Left ventricle myocardium superior (tissue), 1 donor: Measurements from ENCODE around the gene BFSP2. TPM values are rescaled to one million over a fixed set of nuclear protein-coding genes. Genes with fewer than 3 reads are reported as not detected.

ENCODE experiments used
- ATAC-seq: fragments of 200-7000 bp; cut with Tn5 transposase; one replicate; pipeline ENCODE4 v1.9.1; 2020; ENCODE audit warnings: mild to moderate bottlenecking, moderate library complexity
- DNase-seq: peaks from one replicate; pipeline ENCODE4 v3.0.0-alpha.2; 2020
- intact Hi-C: fragments of 100-400 bp; cut with micrococcal nuclease; formaldehyde crosslinking; loops from one replicate; pipeline ENCODE4 v1.11.0; 2022
- total RNA-seq: library from RNA; stranded (reverse); fragmentation: NEBNext Ultra II Directional; extraction: Animal tissue kit (Norgen Biotek cat#: 25700); gene quantifications from one replicate; pipeline ENCODE4 v1.2.1, GENCODE V29; 2021
- donor health status: DM: no; HTN: yes; CAD: no; lungs with severe emphysema.

BFSP2 gene
- total RNA-seq, 1 donor from 2014 or later = not detected

GRCh38 chr3:133380481-133381225, 19.2 kb upstream of the BFSP2 start:
- ATAC-seq (no peak), DNase-seq (no peak)
- intact Hi-C loops = no loop called here

GRCh38 chr3:133381346-133382109, 18.3 kb upstream of the BFSP2 start:
- intact Hi-C loops = no loop called here
- ATAC-seq = no peak
- DNase-seq = no peak

- no peak for DNase-seq
- intact Hi-C loops = no loop called here
- no peak for ATAC-seq
Measured at GRCh38 chr3:133383175-133383574, 16.7 kb upstream of the BFSP2 start.

- intact Hi-C loops = no loop called here
- no peak for ATAC-seq
- DNase-seq = no peak
Measured at GRCh38 chr3:133383741-133384140, 16.1 kb upstream of the BFSP2 start.

- DNase-seq = peak; percentile 68
- peak; percentile 92 for ATAC-seq
- intact Hi-C loops = no loop called here
Measured at GRCh38 chr3:133384331-133385027, 15.4 kb upstream of the BFSP2 start.

GRCh38 chr3:133386876-133387275, 13.0 kb upstream of the BFSP2 start:
- intact Hi-C loops = no loop called here

GRCh38 chr3:133387341-133387740, 12.5 kb upstream of the BFSP2 start:
- no peak for ATAC-seq
- no peak for DNase-seq
- intact Hi-C loops = no loop called here

More at GRCh38 chr3:133386876-133387275, 13.0 kb upstream of the BFSP2 start:
- DNase-seq (no peak), ATAC-seq (no peak)

- DNase-seq (no peak), ATAC-seq (no peak)
- intact Hi-C loops = no loop called here
Measured at GRCh38 chr3:133388696-133389395, 11.0 kb upstream of the BFSP2 start.

- DNase-seq = no peak
- no peak for ATAC-seq
- intact Hi-C loops = no loop called here
Measured at GRCh38 chr3:133390715-133391114, 9.1 kb upstream of the BFSP2 start.

- peak; percentile 81 for ATAC-seq
- intact Hi-C loops = no loop called here
- DNase-seq = no peak
Measured at GRCh38 chr3:133393204-133393603, 6.7 kb upstream of the BFSP2 start.

GRCh38 chr3:133393691-133394474, 6.0 kb upstream of the BFSP2 start:
- DNase-seq (peak; percentile 64), ATAC-seq (peak; percentile 90)
- intact Hi-C loops = no loop called here

- no peak for ATAC-seq
- intact Hi-C loops = no loop called here
- no peak for DNase-seq
Measured at GRCh38 chr3:133394561-133395311, 5.1 kb upstream of the BFSP2 start.

GRCh38 chr3:133396906-133397305, 3.0 kb upstream of the BFSP2 start:
- no peak for ATAC-seq
- DNase-seq = no peak
- intact Hi-C loops = no loop called here

- intact Hi-C loops = no loop called here
- ATAC-seq (peak; percentile 92), DNase-seq (peak; percentile 43)
Measured at GRCh38 chr3:133401374-133402135, 1.7 kb downstream of the BFSP2 start.

GRCh38 chr3:133404920-133405319, 5.1 kb downstream of the BFSP2 start:
- DNase-seq (no peak), ATAC-seq (no peak)
- intact Hi-C loops = no loop called here

GRCh38 chr3:133408366-133408765, 8.5 kb downstream of the BFSP2 start:
- DNase-seq (no peak), ATAC-seq (no peak)
- intact Hi-C loops = no loop called here

GRCh38 chr3:133408961-133409360, 9.1 kb downstream of the BFSP2 start:
- intact Hi-C loops = no loop called here
- no peak for DNase-seq

More at GRCh38 chr3:133408961-133409360, 9.1 kb downstream of the BFSP2 start:
- no peak for ATAC-seq
